GM18519 (cell line): ENCODE data around the gene PIK3R6.

Experiments used
- ATAC-seq: cut with Tn5 transposase; IDR thresholded peaks from one replicate; pipeline ENCODE4 v1.9.1; 2021; ENCODE audit warnings: mild to moderate bottlenecking, moderate library complexity; ENCODE audit not compliant: unreplicated experiment, low FRiP score

The PIK3R6 gene

DNA sequence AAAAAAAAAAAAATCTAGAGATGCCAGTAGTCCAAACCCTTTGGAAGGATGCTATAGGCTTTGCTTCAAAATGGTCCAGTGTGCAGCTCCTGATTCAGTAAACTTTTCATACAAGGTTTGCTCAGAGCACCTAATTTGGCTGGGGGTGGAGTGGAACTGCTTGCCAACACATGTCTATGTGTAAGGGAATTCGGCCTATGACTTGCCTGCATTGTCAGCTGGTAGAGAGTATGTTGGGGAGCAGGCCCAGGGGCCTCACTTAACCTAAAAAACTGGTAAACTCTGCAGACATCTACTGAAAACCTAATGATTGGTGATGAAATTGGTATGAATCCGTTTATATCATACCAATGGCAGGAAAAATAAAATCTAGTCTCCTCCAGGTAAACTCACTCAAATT lies 66.8 kb downstream of the PIK3R6 start:
- ATAC-seq = no peak

DNA sequence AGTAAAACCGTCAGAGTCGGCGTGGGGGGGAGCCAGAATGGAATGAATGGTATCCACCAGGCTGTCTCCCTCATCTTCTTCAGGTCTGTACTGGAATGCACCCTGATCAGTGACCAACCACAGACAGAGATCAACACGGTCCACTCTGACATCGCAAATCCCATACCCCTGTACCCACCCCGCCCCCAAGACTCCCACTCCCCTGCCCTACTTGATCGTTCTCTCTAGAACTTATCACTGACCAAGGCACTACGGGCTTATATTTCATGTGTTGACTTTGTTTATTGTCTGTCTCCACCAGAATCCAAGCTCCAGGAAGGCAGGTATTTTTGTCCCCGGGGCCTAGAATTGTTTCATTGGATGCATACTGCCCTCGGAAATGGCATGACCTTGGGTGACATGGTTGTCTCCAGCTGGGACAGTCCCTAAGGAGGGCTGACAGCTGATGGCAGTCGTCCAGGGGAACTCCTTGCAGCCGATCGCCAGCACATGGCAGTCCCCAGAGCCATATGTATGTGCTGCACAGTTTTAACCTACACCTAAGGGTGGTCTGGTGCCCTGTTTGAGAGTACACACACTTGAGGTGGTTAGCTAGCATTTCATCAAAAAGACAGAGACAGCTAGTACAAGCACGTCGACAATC lies 67.8 kb downstream of the PIK3R6 start:
- ATAC-seq = no peak

GRCh38 chr17:8798846-8799569 lies 68.5 kb downstream of the PIK3R6 start, which contains the start of gene MFSD6L:
TSS of gene MFSD6L (minus strand) at chr17:8799365. CDS start at chr17:8799120, 245 bp downstream.
- ATAC-seq = no peak

GRCh38 chr17:8798176-8798845 lies 69.2 kb downstream of the PIK3R6 start:
- ATAC-seq = no peak

DNA sequence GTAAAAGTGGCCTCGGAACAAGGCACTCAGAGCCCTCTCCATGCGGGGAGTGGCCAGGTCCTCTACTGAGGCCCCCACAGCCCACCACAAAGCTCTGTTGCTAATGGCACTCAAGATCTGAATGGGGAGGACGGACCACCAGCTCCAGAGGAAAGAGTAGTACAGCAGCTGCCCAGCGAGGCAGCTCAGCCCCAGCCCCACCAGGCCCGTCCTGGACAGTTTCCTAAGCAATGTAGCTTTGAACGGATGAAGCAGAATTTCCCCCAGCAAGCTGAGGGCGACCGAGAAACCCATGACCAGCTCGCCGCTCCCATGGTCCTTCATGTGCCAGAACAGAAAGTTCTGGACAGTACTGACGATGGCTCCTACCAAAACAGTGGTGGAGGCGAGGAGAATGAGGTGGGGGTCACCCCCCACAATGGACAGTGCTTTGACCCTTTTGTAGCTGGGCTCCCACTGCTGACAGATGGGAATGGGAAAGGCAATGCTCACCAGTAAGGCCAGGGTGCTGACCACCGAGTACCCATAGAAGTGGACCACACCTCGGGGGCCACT lies 69.8 kb downstream of the PIK3R6 start:
- ATAC-seq = no peak

GRCh38 chr17:8794636-8795035 lies 72.8 kb downstream of the PIK3R6 start:
- ATAC-seq = no peak

DNA sequence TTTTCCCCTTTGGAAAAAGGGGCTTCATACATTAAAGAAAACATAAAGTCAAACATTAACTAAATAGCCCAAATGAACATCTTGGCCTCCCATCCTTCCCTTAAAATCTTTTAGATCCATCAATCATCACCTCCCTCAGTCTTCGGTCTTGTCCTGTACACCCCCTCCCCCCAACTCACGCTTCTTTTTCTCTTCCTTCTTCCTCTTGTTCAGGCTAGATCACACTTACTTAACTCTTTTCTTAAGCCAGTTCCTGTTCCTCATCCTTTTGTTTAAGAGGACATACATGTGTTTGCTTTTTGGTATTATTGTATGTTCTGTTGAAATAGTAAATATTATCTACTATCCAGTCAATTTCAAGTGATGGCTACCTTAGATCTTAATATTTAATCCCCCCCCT lies 73.8 kb downstream of the PIK3R6 start:
- no peak for ATAC-seq

DNA sequence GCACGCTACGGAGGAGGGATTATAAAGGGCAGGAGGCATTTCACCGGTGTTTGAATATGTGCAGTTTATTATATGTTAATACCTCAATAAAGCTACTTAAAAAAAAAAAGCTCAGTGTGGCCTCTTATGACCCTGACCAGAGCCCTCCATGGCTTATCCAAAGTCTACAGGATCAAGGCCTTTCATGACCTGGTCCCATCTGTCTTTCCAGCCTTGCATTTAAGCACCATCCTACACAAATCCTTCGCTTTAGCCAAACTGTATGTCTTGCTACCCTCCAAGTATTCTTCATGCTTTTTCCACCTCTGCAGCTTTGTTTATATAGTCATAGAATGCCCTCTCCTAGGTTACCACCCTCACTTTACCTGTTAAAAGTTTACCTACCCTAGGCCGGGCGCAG lies 74.8 kb downstream of the PIK3R6 start:
- ATAC-seq = no peak

DNA sequence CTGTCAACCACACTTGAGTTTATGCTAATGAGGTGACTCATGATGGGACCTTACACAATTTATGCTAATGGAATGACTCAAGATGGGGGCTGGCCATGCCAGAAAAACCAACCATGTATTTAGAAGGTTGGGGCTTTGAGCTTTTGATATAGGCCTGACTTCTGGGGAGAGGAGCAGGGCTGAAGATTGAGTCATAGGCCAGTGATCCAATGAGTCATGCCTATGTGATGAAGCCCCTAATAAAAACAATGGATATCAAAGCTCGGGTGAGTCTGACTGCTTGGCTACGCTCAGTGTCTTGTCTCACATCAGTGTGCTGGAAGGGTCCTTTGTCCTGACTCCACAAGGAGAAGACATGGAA lies 75.6 kb downstream of the PIK3R6 start:
- no peak for ATAC-seq

- ATAC-seq = no peak
Measured at GRCh38 chr17:8791248-8791909, 76.1 kb downstream of the PIK3R6 start.

- ATAC-seq = no peak
Measured at GRCh38 chr17:8789743-8790142, 77.7 kb downstream of the PIK3R6 start.

DNA sequence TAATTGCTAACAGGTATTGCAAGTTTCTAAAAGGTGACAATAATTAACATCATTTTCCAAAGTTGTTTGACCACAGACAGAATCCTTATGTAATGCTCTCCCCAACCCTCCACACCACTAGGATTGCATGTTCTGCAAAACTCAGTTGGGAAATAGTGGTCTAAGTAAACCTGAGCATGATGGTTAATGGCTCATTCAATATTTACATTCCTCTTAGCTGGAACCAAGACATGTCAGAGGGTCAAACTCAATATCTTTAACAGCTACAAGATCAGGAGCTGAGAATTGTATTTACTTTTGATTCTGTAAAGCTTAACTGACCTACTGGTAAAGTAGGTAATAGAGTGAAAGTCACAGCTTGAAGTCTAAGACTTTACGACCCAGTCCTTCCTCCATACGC lies 78.5 kb downstream of the PIK3R6 start:
- ATAC-seq = no peak

DNA sequence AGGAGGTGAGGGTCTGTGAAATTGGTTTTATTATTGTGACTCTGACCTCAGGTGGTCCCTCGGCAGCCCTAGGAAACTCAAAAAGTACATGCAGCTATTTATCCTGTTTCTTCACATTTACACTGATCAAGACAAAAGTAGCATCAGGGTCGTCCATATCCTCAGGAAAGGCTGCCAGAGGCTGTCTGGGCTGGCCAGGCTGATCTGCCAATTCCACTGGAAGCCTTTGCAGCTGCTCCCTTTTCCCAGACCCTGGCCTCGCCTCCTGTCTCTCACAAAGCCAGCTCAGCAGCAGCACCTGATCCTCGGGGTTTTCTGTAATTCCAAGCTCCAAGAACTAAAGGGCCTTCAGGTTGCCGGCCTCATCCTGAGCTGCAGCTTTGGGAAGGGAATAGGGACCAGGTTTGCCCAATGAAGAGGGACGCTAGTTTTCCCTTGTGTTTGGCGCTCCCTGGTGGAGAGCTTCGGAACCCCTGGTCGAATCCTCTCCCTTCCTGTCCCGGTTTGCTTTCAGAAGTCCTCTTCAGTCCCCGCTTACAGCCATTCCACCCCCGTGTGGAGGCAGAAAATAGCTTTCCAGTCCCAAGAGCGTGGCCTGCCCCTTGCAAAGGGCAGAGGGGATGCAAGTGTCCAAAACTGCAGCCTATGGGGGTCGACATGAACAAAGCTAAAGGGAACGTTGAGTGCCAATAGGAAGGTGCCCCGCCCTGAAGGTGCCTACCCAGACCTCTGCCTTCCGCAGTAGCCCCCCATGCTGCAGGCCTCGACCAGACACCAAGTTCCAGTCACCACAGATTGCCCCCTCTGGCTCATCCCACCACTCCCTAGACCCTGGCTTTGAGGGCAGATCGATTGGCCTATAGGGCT lies 81.7 kb downstream of the PIK3R6 start:
- no peak for ATAC-seq

GRCh38 chr17:8782176-8782575 lies 85.3 kb downstream of the PIK3R6 start:
- no peak for ATAC-seq

DNA sequence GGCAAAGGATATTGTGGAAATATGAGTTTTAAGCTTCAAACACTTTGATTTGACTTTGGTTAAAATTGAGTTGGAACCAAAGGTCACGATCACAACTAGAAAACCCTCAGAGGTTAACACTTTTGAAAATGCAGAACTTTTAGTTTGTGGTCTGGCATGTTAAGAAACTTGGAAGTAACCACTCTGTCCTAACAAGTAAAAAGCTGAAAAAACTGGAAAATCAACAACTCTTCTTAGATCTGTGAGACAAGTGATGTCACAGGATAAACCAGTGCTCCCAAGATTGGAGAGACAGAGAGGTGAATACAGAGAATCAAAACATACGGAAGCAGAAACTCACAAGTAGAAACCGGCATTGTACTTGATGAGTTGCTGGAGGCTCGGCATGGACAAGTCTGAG lies 85.7 kb downstream of the PIK3R6 start:
- ATAC-seq = no peak

DNA sequence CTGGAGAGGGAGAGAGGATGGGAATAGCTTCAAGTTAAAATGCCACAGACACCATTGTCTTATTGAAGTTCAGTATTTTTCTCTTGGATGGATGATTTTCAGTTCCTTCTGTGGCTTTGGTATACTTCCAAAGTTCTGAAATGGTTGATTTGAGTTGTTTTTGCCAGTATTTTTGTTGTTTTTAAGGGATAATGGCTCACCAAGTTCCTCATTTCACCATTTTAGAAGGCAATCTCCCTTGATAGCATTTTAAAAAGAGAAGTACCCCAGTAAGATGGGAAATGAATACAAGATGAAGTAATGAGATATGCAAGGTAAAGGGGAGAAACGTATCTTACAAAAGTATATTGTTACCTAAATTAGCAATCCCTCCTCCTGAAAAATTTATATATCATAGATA lies 90.6 kb downstream of the PIK3R6 start:
- ATAC-seq = no peak

GRCh38 chr17:8776248-8776647 lies 91.2 kb downstream of the PIK3R6 start:
- no peak for ATAC-seq

GRCh38 chr17:8766731-8767130 lies 100.7 kb downstream of the PIK3R6 start:
- no peak for ATAC-seq

GRCh38 chr17:8762012-8762411 lies 105.5 kb downstream of the PIK3R6 start:
- ATAC-seq = no peak

DNA sequence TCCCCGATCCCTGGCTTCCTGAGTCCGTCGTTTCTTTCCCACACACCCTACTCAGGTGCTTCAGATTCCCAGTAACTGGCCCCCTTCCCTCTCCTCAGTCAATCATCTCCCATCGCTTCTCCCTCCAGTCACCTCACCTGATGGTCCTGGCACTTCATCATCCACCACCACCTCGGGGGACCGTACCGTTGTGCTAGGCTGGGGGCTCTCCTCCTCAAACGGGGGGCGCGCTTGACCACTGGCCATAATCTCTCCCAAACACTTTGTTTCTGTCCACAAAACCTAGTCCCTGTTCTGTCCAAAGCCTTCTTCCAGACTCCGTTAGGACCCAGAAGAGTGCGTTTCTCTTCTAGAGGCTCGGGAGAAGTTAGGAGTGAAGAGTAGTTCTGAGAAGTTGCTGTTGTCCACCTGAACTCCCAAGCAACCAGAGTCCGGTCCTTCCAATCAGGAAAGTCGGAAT lies 109.3 kb downstream of the PIK3R6 start, which contains the start of gene SPDYE4:
SPDYE4 (minus strand) TSS at position 410 of the 460 bp plus-strand sequence; CDS start at position 246, 164 bp downstream.
- no peak for ATAC-seq
